ENCODE data around the gene CEP128. TPM values are rescaled to one million over a fixed set of nuclear protein-coding genes. Genes with fewer than 3 reads are reported as not detected.

Gene CEP128
- total and polyA plus RNA-seq, 5 donors from 2014 or later = 9.3 to 82.8 (median 10.8) TPM

- Histone ChIP-seq H3K4me1 (ENCODE audit: control insufficient read depth, insufficient read depth, low read length, poor library complexity, severe bottlenecking) (no peaks in the 10 kb centered on the region), H3K27me3 (ENCODE audit: control insufficient read depth, insufficient read depth, low read length) (no peaks in the 10 kb centered on the region), H3K4me3 (ENCODE audit: low read depth, low read length) (no peak overlapping the region), H3K27ac (ENCODE audit: insufficient read depth, low read length, poor library complexity, severe bottlenecking) (no peak overlapping the region), H3K9me3 (ENCODE audit: control insufficient read depth in 2 of 2, low read length in 2 of 2) (no peaks in the 10 kb centered on the region), H3K36me3 (ENCODE audit: control insufficient read depth, insufficient read depth, low read length) (peaks cover 20% of the 10 kb centered on the region)
- Mint-ChIP-seq H3K36me3 (peaks cover 40% of the 10 kb centered on the region), H3K27ac (peak overlapping the region in 1 of 3 donors; percentile 55), H3K4me3 (no peak overlapping the region), H3K27me3 (no peaks in the 10 kb centered on the region), H3K4me1 (peaks cover 0 to 6% (median 0%) of the 10 kb centered on the region in 4 donors), H3K9me3 (peaks cover 0 to 4% (median 0%) of the 10 kb centered on the region in 7 donors)
- DNase-seq (no peak), ATAC-seq (ENCODE audit: low read depth in 2 of 2) (no peak)
These were observed 148.8 kb downstream of the CEP128 start for GRCh38 chr14:80792771-80793170.

DNA sequence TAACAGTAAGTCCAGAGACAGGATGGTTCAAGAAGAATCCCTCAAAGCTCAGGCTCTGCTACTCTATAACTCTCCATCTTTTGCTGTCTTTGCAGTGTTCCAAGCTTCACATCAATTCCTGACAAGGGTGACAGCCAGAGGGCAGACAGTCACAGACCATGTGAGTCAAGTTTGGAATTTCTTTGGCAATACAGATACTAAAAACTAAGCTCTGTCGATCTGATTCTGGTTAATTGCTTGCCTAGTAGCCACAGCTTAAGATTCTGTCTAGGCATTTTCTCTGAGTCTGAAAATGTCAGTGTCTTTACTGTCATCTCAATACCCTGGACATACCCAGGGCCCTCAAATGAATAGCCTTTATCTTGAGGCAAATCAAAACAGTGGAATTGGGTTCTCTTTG lies 153.7 kb downstream of the CEP128 start:
- Mint-ChIP-seq H3K36me3 (peaks cover 44% of the 10 kb centered on the region), H3K9me3 (peaks cover 0 to 2% (median 0%) of the 10 kb centered on the region in 7 donors), H3K4me3 (no peak overlapping the region), H3K27me3 (no peaks in the 10 kb centered on the region), H3K27ac (no peak overlapping the region), H3K4me1 (peaks cover 0 to 6% (median 0%) of the 10 kb centered on the region in 4 donors)
- Histone ChIP-seq H3K4me1 (ENCODE audit: control insufficient read depth, insufficient read depth, low read length, poor library complexity, severe bottlenecking) (no peaks in the 10 kb centered on the region), H3K36me3 (ENCODE audit: control insufficient read depth, insufficient read depth, low read length) (peaks cover 27% of the 10 kb centered on the region), H3K27me3 (ENCODE audit: control insufficient read depth, insufficient read depth, low read length) (no peaks in the 10 kb centered on the region), H3K4me3 (ENCODE audit: low read depth, low read length) (no peak overlapping the region), H3K27ac (ENCODE audit: insufficient read depth, low read length, poor library complexity, severe bottlenecking) (no peak overlapping the region), H3K9me3 (ENCODE audit: control insufficient read depth in 2 of 2, low read length in 2 of 2) (no peaks in the 10 kb centered on the region)
- DNase-seq (no peak), ATAC-seq (ENCODE audit: low read depth in 2 of 2) (no peak)

GRCh38 chr14:80784820-80785219 lies 156.7 kb downstream of the CEP128 start:
- Mint-ChIP-seq H3K27ac (no peak overlapping the region), H3K36me3 (peaks cover 39% of the 10 kb centered on the region), H3K27me3 (no peaks in the 10 kb centered on the region), H3K4me1 (peaks cover 0 to 9% (median under 1%) of the 10 kb centered on the region in 4 donors), H3K4me3 (no peak overlapping the region), H3K9me3 (peaks cover 0 to 2% (median 0%) of the 10 kb centered on the region in 7 donors)
- DNase-seq (no peak), ATAC-seq (ENCODE audit: low read depth in 2 of 2) (no peak)
- no peaks in the 10 kb centered on the region for H3K9me3 ChIP-seq (ENCODE audit: control insufficient read depth in 2 of 2, low read length in 2 of 2)
- H3K4me1 ChIP-seq (ENCODE audit: control insufficient read depth, insufficient read depth, low read length, poor library complexity, severe bottlenecking) = no peaks in the 10 kb centered on the region
- no peak overlapping the region for H3K4me3 ChIP-seq (ENCODE audit: low read depth, low read length)
- H3K36me3 ChIP-seq (ENCODE audit: control insufficient read depth, insufficient read depth, low read length) = peaks cover 14% of the 10 kb centered on the region
- no peak overlapping the region for H3K27ac ChIP-seq (ENCODE audit: insufficient read depth, low read length, poor library complexity, severe bottlenecking)
- no peaks in the 10 kb centered on the region for H3K27me3 ChIP-seq (ENCODE audit: control insufficient read depth, insufficient read depth, low read length)

- H3K9me3 ChIP-seq (ENCODE audit: control insufficient read depth in 2 of 2, low read length in 2 of 2) = no peaks in the 10 kb centered on the region
- no peak for ATAC-seq (ENCODE audit: low read depth in 2 of 2)
- no peak for DNase-seq
- H3K4me1 Mint-ChIP-seq = peaks cover 0 to 3% (median under 1%) of the 10 kb centered on the region in 4 donors
- H3K36me3 Mint-ChIP-seq = peaks cover 28% of the 10 kb centered on the region
- H3K4me1 ChIP-seq (ENCODE audit: control insufficient read depth, insufficient read depth, low read length, poor library complexity, severe bottlenecking) = no peaks in the 10 kb centered on the region
- peaks cover 0 to 2% (median 0%) of the 10 kb centered on the region in 7 donors for H3K9me3 Mint-ChIP-seq
- peaks cover 14% of the 10 kb centered on the region for H3K36me3 ChIP-seq (ENCODE audit: control insufficient read depth, insufficient read depth, low read length)
- no peak overlapping the region for H3K4me3 Mint-ChIP-seq
- no peak overlapping the region for H3K27ac ChIP-seq (ENCODE audit: insufficient read depth, low read length, poor library complexity, severe bottlenecking)
- H3K27me3 Mint-ChIP-seq = no peaks in the 10 kb centered on the region
- no peak overlapping the region for H3K4me3 ChIP-seq (ENCODE audit: low read depth, low read length)
- H3K27me3 ChIP-seq (ENCODE audit: control insufficient read depth, insufficient read depth, low read length) = no peaks in the 10 kb centered on the region
- H3K27ac Mint-ChIP-seq = no peak overlapping the region
These were observed 159.6 kb downstream of the CEP128 start for GRCh38 chr14:80781972-80782367.

DNA sequence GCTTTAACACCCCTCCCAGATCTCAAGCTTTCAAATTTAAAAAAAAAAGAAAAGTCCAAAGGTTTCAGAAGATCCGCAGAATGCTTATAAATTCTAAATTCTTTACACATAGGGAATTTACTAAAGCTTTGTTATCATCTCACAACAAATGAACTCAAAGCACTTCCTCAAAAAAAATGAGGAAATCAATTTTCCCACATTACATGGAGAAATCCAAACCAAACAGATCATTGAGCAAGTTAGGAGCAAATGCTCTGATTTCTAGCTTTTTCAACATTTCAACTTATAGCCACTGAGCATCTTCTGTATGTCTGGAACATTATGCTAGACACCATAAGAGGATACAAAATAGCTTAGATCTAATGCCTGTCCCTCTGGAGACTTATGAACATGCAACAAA lies 161.0 kb downstream of the CEP128 start:
- Mint-ChIP-seq H3K4me3 (no peak overlapping the region), H3K4me1 (peaks cover 0 to 3% (median under 1%) of the 10 kb centered on the region in 4 donors), H3K27ac (no peak overlapping the region), H3K27me3 (no peaks in the 10 kb centered on the region), H3K9me3 (peaks cover 0 to 2% (median 0%) of the 10 kb centered on the region in 7 donors), H3K36me3 (peaks cover 23% of the 10 kb centered on the region)
- Histone ChIP-seq H3K4me3 (ENCODE audit: low read depth, low read length) (no peak overlapping the region), H3K27ac (ENCODE audit: insufficient read depth, low read length, poor library complexity, severe bottlenecking) (no peak overlapping the region), H3K36me3 (ENCODE audit: control insufficient read depth, insufficient read depth, low read length) (peaks cover 12% of the 10 kb centered on the region), H3K9me3 (ENCODE audit: control insufficient read depth in 2 of 2, low read length in 2 of 2) (no peaks in the 10 kb centered on the region), H3K27me3 (ENCODE audit: control insufficient read depth, insufficient read depth, low read length) (no peaks in the 10 kb centered on the region), H3K4me1 (ENCODE audit: control insufficient read depth, insufficient read depth, low read length, poor library complexity, severe bottlenecking) (no peaks in the 10 kb centered on the region)
- DNase-seq (no peak), ATAC-seq (ENCODE audit: low read depth in 2 of 2) (no peak)

DNA sequence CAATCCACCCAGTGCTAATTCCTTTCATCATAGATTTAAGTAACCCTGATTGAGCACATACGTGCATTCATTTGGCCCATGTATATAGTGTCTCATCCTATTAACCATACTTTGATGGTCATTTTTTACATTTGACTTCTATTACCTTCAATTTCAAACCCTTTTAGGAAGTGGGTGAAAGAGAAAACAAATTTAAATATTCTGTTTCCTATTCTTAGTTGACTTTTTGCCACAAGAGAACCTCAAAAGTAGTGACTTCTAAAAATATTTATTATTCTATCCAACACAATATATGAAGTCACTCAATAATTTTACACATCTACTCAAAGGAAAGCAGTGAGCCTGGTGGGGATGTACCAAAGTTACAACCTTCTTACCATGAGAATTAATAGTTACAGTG lies 164.9 kb downstream of the CEP128 start:
- H3K9me3 ChIP-seq (ENCODE audit: control insufficient read depth in 2 of 2, low read length in 2 of 2) = no peaks in the 10 kb centered on the region
- no peak overlapping the region for H3K4me3 ChIP-seq (ENCODE audit: low read depth, low read length)
- ATAC-seq (ENCODE audit: low read depth in 2 of 2) (no peak), DNase-seq (no peak)
- Mint-ChIP-seq H3K9me3 (peaks cover 0 to 2% (median 0%) of the 10 kb centered on the region in 7 donors), H3K4me1 (peaks cover 0 to 3% (median under 1%) of the 10 kb centered on the region in 4 donors), H3K36me3 (peaks cover 33% of the 10 kb centered on the region), H3K27me3 (no peaks in the 10 kb centered on the region), H3K4me3 (no peak overlapping the region), H3K27ac (no peak overlapping the region)
- peaks cover 5% of the 10 kb centered on the region for H3K36me3 ChIP-seq (ENCODE audit: control insufficient read depth, insufficient read depth, low read length)
- no peaks in the 10 kb centered on the region for H3K4me1 ChIP-seq (ENCODE audit: control insufficient read depth, insufficient read depth, low read length, poor library complexity, severe bottlenecking)
- no peaks in the 10 kb centered on the region for H3K27me3 ChIP-seq (ENCODE audit: control insufficient read depth, insufficient read depth, low read length)
- no peak overlapping the region for H3K27ac ChIP-seq (ENCODE audit: insufficient read depth, low read length, poor library complexity, severe bottlenecking)

- no peak overlapping the region for H3K4me3 Mint-ChIP-seq
- H3K27me3 Mint-ChIP-seq = no peaks in the 10 kb centered on the region
- peaks cover 5% of the 10 kb centered on the region for H3K36me3 ChIP-seq (ENCODE audit: control insufficient read depth, insufficient read depth, low read length)
- H3K27me3 ChIP-seq (ENCODE audit: control insufficient read depth, insufficient read depth, low read length) = no peaks in the 10 kb centered on the region
- H3K36me3 Mint-ChIP-seq = peaks cover 33% of the 10 kb centered on the region
- H3K4me3 ChIP-seq (ENCODE audit: low read depth, low read length) = no peak overlapping the region
- H3K27ac ChIP-seq (ENCODE audit: insufficient read depth, low read length, poor library complexity, severe bottlenecking) = no peak overlapping the region
- H3K4me1 Mint-ChIP-seq = peaks cover 0 to 3% (median under 1%) of the 10 kb centered on the region in 4 donors
- no peak overlapping the region for H3K27ac Mint-ChIP-seq
- no peak for ATAC-seq (ENCODE audit: low read depth in 2 of 2)
- no peaks in the 10 kb centered on the region for H3K4me1 ChIP-seq (ENCODE audit: control insufficient read depth, insufficient read depth, low read length, poor library complexity, severe bottlenecking)
- DNase-seq = no peak
- H3K9me3 Mint-ChIP-seq = peaks cover 0 to 2% (median 0%) of the 10 kb centered on the region in 7 donors
- no peaks in the 10 kb centered on the region for H3K9me3 ChIP-seq (ENCODE audit: control insufficient read depth in 2 of 2, low read length in 2 of 2)
These were observed 165.4 kb downstream of the CEP128 start for GRCh38 chr14:80776186-80776585.

DNA sequence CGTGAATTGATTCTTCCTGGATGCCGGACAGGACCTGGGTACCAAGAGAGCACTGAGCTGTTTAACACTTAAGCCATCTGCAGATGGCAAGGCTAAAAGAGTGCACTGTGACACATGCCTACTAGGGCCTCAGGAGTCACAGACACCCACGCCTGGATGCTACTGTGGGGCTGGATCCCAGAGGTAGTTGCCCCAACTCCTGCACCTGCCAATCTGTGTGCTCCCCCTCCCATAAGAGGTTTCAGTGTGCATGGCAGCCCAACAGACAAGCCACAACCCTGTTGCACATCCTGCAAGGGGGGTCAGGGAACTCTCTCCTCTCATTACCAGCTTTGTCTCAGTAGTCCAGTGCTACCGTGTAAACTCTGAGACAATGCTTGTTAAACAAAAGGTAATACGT lies 169.0 kb downstream of the CEP128 start:
- Mint-ChIP-seq H3K27ac (no peak overlapping the region), H3K36me3 (peaks cover 30% of the 10 kb centered on the region), H3K4me1 (no peaks in the 10 kb centered on the region), H3K27me3 (no peaks in the 10 kb centered on the region), H3K9me3 (peaks cover 0 to 2% (median 0%) of the 10 kb centered on the region in 7 donors), H3K4me3 (no peak overlapping the region)
- no peak for DNase-seq
- no peak for ATAC-seq (ENCODE audit: low read depth in 2 of 2)
- no peaks in the 10 kb centered on the region for H3K4me1 ChIP-seq (ENCODE audit: control insufficient read depth, insufficient read depth, low read length, poor library complexity, severe bottlenecking)
- H3K9me3 ChIP-seq (ENCODE audit: control insufficient read depth in 2 of 2, low read length in 2 of 2) = no peaks in the 10 kb centered on the region
- no peaks in the 10 kb centered on the region for H3K27me3 ChIP-seq (ENCODE audit: control insufficient read depth, insufficient read depth, low read length)
- H3K4me3 ChIP-seq (ENCODE audit: low read depth, low read length) = no peak overlapping the region
- no peak overlapping the region for H3K27ac ChIP-seq (ENCODE audit: insufficient read depth, low read length, poor library complexity, severe bottlenecking)
- H3K36me3 ChIP-seq (ENCODE audit: control insufficient read depth, insufficient read depth, low read length) = peaks cover 5% of the 10 kb centered on the region

Measured in CD4-positive, CD25-positive, alpha-beta regulatory T cell (primary cell).